Parathyroid adenoma (tissue), 2 donors: ENCODE data around the gene DTNB.

Experiments
- H2AFZ ChIP-seq: fragments of 300-600 bp; sonication (generic); one replicate; pipeline ENCODE4 v1.7.0; 2017; ENCODE audit warnings: antibody characterized with exemption, mild to moderate bottlenecking
- H3K27ac ChIP-seq: fragments of 300-600 bp; sonication (generic); one replicate; pipeline ENCODE4 v1.7.0; 2017
- H3K27me3 ChIP-seq: fragments of 300-600 bp; sonication (generic); one replicate; pipeline ENCODE4 v1.7.0; 2017; ENCODE audit warnings: low read length; ENCODE audit not compliant: control insufficient read depth, insufficient read depth
- H3K36me3 ChIP-seq: fragments of 300-600 bp; sonication (generic); one replicate; pipeline ENCODE4 v1.7.0; 2017; ENCODE audit warnings: low read length; ENCODE audit not compliant: control insufficient read depth, insufficient read depth
- H3K4me1 ChIP-seq: fragments of 300-600 bp; sonication (generic); one replicate; pipeline ENCODE4 v1.7.0; 2017; ENCODE audit warnings: control low read depth
- H3K4me2 ChIP-seq: fragments of 300-600 bp; sonication (generic); one replicate; pipeline ENCODE4 v1.7.0; 2017; ENCODE audit warnings: low read length
- H3K4me3 ChIP-seq: fragments of 300-600 bp; sonication (generic); one replicate; pipeline ENCODE4 v1.7.0; 2017; ENCODE audit warnings: low read depth, low read length
- H3K79me2 ChIP-seq: fragments of 300-600 bp; sonication (generic); one replicate; pipeline ENCODE4 v1.7.0; 2017; ENCODE audit warnings: control low read depth
- H3K9ac ChIP-seq: fragments of 300-600 bp; sonication (generic); one replicate; pipeline ENCODE4 v1.7.0; 2017; ENCODE audit warnings: mild to moderate bottlenecking
- H3K9me3 ChIP-seq: fragments of 300-600 bp; sonication (generic); one replicate; pipeline ENCODE4 v1.7.0; 2017; ENCODE audit warnings: low read length; ENCODE audit not compliant: control insufficient read depth
- TF ChIP-seq, protein P1 (sequence below): fragments of 300-600 bp; sonication (generic); IDR thresholded peaks from one replicate; pipeline ENCODE4 v1.7.0; 2017; ENCODE audit warnings: antibody characterized with exemption, mild to moderate bottlenecking
- donor health status: primary hyperparathyroidism.

The DTNB gene

DNA sequence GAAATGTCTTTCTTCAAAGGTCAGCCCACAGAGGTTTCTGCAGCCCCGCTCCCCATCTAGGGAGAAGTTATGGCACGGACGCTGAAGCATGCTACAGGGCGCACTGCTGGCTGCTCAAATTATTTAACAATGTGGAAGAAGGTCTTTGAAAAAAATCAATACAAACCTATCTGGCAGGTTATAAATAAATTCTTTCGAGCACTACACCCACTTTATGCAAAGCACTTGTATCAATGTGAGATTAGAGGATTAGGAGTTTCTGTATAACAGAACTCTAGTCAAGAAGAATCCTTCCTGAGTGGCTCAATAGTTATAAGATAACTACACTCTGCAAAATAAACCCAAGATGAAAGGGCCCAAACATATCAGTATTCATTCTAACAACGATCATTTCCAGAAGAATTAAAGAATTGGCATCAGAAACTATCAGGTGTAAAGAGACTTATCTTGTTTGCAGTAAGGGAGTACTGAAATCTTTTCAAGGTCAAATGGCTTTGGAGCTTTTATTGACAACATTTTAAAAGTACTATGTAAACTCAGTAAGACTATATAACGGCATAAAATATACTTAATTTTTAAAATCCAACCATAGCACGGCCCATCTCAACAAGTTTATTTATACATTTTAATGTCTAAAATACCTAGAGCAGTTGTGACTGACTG, 228.6 kb downstream of the DTNB start:
- H2AFZ ChIP-seq, result no peak overlapping the region
- H3K4me2 ChIP-seq, result no peak overlapping the region
- no peaks in the 10 kb centered on the region for H3K36me3 ChIP-seq
- H3K27me3 ChIP-seq, result no peaks in the 10 kb centered on the region
- H3K79me2 ChIP-seq, result no peaks in the 10 kb centered on the region
- H3K4me1 ChIP-seq, result no peaks in the 10 kb centered on the region
- no peak overlapping the region for H3K4me3 ChIP-seq
- H3K9me3 ChIP-seq, result no peaks in the 10 kb centered on the region
- no peak overlapping the region for H3K9ac ChIP-seq
- no peak overlapping the region for H3K27ac ChIP-seq
- TF ChIP-seq, protein P1, sequence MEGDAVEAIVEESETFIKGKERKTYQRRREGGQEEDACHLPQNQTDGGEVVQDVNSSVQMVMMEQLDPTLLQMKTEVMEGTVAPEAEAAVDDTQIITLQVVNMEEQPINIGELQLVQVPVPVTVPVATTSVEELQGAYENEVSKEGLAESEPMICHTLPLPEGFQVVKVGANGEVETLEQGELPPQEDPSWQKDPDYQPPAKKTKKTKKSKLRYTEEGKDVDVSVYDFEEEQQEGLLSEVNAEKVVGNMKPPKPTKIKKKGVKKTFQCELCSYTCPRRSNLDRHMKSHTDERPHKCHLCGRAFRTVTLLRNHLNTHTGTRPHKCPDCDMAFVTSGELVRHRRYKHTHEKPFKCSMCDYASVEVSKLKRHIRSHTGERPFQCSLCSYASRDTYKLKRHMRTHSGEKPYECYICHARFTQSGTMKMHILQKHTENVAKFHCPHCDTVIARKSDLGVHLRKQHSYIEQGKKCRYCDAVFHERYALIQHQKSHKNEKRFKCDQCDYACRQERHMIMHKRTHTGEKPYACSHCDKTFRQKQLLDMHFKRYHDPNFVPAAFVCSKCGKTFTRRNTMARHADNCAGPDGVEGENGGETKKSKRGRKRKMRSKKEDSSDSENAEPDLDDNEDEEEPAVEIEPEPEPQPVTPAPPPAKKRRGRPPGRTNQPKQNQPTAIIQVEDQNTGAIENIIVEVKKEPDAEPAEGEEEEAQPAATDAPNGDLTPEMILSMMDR, result no peak

DNA sequence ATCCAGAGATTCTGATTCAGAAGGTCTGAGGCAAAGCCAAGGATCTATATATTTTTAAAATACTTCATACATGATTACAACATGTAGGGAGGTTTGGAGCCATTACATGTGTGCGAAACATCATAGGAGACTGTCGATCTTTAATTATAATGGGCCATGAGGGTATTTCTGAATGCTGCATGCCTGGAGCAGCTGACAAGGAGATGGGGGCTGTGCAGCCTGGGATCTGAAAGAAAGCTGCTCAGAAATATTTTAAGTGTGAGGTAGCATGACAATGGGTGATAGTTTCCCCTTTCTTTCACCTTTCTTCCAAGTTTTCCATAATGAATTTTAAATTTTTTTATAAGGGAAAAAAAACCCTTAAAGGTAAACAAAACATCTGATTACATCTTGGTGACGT, 229.6 kb downstream of the DTNB start:
- H3K36me3 ChIP-seq, result no peaks in the 10 kb centered on the region
- no peak overlapping the region for H3K27ac ChIP-seq
- no peak overlapping the region for H3K4me3 ChIP-seq
- H3K4me2 ChIP-seq, result no peak overlapping the region
- H3K4me1 ChIP-seq, result no peaks in the 10 kb centered on the region
- H3K79me2 ChIP-seq, result no peaks in the 10 kb centered on the region
- H3K9ac ChIP-seq, result no peak overlapping the region
- TF ChIP-seq, protein P1, result no peak
- no peaks in the 10 kb centered on the region for H3K9me3 ChIP-seq
- no peak overlapping the region for H2AFZ ChIP-seq
- no peaks in the 10 kb centered on the region for H3K27me3 ChIP-seq

DNA sequence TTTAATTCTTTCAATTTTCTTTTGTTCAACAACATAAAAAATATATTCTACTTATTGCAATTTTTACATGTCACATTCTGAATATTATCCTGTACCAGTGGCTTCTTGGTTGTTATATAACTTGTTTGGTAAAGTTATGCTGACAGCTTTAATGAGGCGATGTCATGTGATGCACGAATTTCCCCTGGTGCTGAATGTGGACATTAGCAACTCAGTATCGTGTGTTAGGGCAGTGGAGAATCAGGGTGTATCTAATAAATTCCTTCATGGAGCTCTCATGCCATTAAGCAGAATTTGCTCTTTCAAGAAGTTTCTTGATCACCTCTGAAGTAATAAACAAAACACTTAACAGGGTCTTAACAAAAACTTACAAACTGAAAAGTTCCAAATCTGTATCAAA, 232.0 kb downstream of the DTNB start:
- H3K4me3 ChIP-seq, result no peak overlapping the region
- H3K36me3 ChIP-seq, result no peaks in the 10 kb centered on the region
- no peaks in the 10 kb centered on the region for H3K27me3 ChIP-seq
- H3K4me2 ChIP-seq, result no peak overlapping the region
- H3K79me2 ChIP-seq, result no peaks in the 10 kb centered on the region
- H3K27ac ChIP-seq, result no peak overlapping the region
- H3K4me1 ChIP-seq, result no peaks in the 10 kb centered on the region
- no peak overlapping the region for H2AFZ ChIP-seq
- H3K9me3 ChIP-seq, result no peaks in the 10 kb centered on the region
- TF ChIP-seq, protein P1, result no peak
- H3K9ac ChIP-seq, result no peak overlapping the region

DNA sequence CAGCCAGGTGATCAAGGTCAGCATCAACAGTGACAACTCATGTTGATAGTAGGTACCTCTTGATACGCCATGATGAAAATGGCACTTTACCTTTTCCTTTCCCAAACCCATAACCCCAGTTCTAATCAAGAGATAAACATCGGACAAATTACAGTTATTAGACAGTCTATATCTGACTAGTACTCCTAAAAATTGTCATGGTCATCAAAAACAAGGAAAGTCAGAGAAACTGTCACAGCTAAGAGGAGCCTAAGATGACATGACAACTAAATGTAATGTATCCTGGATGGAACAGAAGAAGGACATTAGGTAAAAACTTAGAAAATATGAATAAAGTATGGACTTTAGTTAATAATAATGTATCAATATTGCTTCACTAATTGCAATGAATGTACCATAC, 234.6 kb downstream of the DTNB start:
- H2AFZ ChIP-seq, result no peak overlapping the region
- H3K27me3 ChIP-seq, result no peaks in the 10 kb centered on the region
- no peak overlapping the region for H3K4me3 ChIP-seq
- H3K4me2 ChIP-seq, result no peak overlapping the region
- H3K27ac ChIP-seq, result no peak overlapping the region
- H3K4me1 ChIP-seq, result no peaks in the 10 kb centered on the region
- no peak overlapping the region for H3K9ac ChIP-seq
- TF ChIP-seq, protein P1, result no peak
- H3K9me3 ChIP-seq, result no peaks in the 10 kb centered on the region
- no peaks in the 10 kb centered on the region for H3K36me3 ChIP-seq
- no peaks in the 10 kb centered on the region for H3K79me2 ChIP-seq
